ENCODE measurements around the gene NUP42. TPM values are rescaled to one million over a fixed set of nuclear protein-coding genes. Genes with fewer than 3 reads are reported as not detected.

Gene NUP42
- total and polyA plus RNA-seq, 10 of the 15 experiments (the other 5 are each of a cell fraction or from before 2014, with no cell fraction given): 48.6 to 124 (median 74.3) TPM

DNA sequence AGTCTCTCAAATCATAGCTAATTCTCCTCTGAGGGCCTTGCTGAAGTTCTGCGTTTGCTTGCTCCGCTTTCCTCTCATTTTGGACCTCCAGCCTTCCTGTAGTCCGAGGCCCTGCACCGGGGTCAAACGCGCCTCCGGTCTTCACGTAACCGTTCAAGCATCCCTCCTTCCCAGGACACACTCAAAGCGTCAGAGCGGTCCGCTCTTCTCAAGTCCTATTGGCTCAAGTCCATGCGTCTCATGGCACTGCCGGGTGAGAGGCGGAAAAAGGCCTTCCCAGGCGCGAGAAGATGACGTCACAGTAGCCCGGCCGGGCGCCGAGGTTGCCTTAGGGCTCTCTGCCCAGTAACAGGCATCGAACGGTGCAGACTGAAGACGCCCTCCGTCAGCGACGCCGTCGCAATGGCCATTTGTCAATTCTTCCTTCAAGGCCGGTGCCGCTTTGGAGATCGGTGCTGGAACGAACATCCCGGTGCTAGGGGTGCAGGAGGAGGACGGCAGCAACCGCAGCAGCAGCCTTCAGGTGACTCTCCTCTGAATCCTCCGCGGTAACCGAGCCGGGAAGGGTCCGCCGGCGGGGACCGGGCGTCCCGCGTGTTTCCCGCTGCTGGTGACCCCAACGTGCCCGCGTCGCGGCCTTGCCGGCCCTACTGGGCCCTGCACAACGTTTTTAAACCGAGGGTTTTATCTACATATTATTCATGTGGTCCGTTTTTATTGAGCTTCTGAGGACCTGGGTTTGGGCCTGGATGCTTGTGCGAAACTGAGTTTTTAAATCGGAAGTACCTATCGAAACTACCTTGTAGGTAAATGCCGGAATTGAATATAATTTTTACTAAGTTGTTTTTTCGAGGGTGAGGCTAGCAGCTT is at the start of gene NUP42 (continued):
- TF ChIP-seq, protein P1, sequence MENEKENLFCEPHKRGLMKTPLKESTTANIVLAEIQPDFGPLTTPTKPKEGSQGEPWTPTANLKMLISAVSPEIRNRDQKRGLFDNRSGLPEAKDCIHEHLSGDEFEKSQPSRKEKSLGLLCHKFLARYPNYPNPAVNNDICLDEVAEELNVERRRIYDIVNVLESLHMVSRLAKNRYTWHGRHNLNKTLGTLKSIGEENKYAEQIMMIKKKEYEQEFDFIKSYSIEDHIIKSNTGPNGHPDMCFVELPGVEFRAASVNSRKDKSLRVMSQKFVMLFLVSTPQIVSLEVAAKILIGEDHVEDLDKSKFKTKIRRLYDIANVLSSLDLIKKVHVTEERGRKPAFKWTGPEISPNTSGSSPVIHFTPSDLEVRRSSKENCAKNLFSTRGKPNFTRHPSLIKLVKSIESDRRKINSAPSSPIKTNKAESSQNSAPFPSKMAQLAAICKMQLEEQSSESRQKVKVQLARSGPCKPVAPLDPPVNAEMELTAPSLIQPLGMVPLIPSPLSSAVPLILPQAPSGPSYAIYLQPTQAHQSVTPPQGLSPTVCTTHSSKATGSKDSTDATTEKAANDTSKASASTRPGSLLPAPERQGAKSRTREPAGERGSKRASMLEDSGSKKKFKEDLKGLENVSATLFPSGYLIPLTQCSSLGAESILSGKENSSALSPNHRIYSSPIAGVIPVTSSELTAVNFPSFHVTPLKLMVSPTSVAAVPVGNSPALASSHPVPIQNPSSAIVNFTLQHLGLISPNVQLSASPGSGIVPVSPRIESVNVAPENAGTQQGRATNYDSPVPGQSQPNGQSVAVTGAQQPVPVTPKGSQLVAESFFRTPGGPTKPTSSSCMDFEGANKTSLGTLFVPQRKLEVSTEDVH (IDR thresholded peaks at IDR 0.05; ENCODE audit: low read depth, partially characterized antibody): peak; percentile 84
- no peak for TF ChIP-seq WRNIP1 (IDR thresholded peaks at IDR 0.05; ENCODE audit: borderline replicate concordance, low read depth, low read length)
- peak; percentile 58; the same call in 1 of the 3 replicates for TF ChIP-seq POU2F2 (IDR thresholded peaks at IDR 0.05; ENCODE audit: borderline replicate concordance, low read depth, low read length)
- TF ChIP-seq, protein P2, sequence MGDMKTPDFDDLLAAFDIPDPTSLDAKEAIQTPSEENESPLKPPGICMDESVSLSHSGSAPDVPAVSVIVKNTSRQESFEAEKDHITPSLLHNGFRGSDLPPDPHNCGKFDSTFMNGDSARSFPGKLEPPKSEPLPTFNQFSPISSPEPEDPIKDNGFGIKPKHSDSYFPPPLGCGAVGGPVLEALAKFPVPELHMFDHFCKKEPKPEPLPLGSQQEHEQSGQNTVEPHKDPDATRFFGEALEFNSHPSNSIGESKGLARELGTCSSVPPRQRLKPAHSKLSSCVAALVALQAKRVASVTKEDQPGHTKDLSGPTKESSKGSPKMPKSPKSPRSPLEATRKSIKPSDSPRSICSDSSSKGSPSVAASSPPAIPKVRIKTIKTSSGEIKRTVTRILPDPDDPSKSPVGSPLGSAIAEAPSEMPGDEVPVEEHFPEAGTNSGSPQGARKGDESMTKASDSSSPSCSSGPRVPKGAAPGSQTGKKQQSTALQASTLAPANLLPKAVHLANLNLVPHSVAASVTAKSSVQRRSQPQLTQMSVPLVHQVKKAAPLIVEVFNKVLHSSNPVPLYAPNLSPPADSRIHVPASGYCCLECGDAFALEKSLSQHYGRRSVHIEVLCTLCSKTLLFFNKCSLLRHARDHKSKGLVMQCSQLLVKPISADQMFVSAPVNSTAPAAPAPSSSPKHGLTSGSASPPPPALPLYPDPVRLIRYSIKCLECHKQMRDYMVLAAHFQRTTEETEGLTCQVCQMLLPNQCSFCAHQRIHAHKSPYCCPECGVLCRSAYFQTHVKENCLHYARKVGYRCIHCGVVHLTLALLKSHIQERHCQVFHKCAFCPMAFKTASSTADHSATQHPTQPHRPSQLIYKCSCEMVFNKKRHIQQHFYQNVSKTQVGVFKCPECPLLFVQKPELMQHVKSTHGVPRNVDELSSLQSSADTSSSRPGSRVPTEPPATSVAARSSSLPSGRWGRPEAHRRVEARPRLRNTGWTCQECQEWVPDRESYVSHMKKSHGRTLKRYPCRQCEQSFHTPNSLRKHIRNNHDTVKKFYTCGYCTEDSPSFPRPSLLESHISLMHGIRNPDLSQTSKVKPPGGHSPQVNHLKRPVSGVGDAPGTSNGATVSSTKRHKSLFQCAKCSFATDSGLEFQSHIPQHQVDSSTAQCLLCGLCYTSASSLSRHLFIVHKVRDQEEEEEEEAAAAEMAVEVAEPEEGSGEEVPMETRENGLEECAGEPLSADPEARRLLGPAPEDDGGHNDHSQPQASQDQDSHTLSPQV (IDR thresholded peaks at IDR 0.05): no peak
- TF ChIP-seq, protein P3, sequence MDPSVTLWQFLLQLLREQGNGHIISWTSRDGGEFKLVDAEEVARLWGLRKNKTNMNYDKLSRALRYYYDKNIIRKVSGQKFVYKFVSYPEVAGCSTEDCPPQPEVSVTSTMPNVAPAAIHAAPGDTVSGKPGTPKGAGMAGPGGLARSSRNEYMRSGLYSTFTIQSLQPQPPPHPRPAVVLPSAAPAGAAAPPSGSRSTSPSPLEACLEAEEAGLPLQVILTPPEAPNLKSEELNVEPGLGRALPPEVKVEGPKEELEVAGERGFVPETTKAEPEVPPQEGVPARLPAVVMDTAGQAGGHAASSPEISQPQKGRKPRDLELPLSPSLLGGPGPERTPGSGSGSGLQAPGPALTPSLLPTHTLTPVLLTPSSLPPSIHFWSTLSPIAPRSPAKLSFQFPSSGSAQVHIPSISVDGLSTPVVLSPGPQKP (IDR thresholded peaks at IDR 0.05; ENCODE audit: low read depth, low read length): peak; percentile 50; the same call in 1 of the 2 replicates
- no peak for TF ChIP-seq MYB (IDR thresholded peaks at IDR 0.05; ENCODE audit: borderline replicate concordance, low read depth, low read length)
- no peak for TF ChIP-seq FOXM1 (IDR thresholded peaks at IDR 0.05; ENCODE audit: low read depth, low read length)
- peak; percentile 57 for TF ChIP-seq MTA2 (IDR thresholded peaks at IDR 0.05; ENCODE audit: low read depth)
- peak; percentile 10; the same call in 1 of the 2 replicates for TF ChIP-seq IRF4 (IDR thresholded peaks at IDR 0.05; ENCODE audit: low read depth, low read length)
- TF ChIP-seq JUND (IDR thresholded peaks at IDR 0.05; ENCODE audit: low read depth, low read length): peak; percentile 73; the same call in 1 of the 2 replicates
- TF ChIP-seq, protein P4, sequence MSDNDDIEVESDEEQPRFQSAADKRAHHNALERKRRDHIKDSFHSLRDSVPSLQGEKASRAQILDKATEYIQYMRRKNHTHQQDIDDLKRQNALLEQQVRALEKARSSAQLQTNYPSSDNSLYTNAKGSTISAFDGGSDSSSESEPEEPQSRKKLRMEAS (IDR thresholded peaks at IDR 0.05; ENCODE audit: low read depth, low read length): peak; percentile 93
- no peak for TF ChIP-seq PAX8 (IDR thresholded peaks at IDR 0.05)
- TF ChIP-seq CREB1 (IDR thresholded peaks at IDR 0.05; ENCODE audit: low read depth): peak; percentile 99
- no peak for TF ChIP-seq ZZZ3 (IDR thresholded peaks at IDR 0.05; ENCODE audit: control insufficient read depth, insufficient read length, low read depth)
- no peak for TF ChIP-seq SPI1 (IDR thresholded peaks at IDR 0.05; ENCODE audit: borderline replicate concordance, insufficient read depth, low read depth, low read length)
- peak; percentile 94 for TF ChIP-seq RFX5 (IDR thresholded peaks at IDR 0.05; ENCODE audit: low read depth, low read length)
- no peak for TF ChIP-seq RBBP5 (conservative IDR thresholded peaks at IDR 0.05)
- 0 out of 2 replicates have a peak, but pooled peaks have one; percentile 35 for TF ChIP-seq TBL1XR1 (IDR thresholded peaks at IDR 0.05; ENCODE audit: low read depth, low read length)
- TF ChIP-seq, protein P5, sequence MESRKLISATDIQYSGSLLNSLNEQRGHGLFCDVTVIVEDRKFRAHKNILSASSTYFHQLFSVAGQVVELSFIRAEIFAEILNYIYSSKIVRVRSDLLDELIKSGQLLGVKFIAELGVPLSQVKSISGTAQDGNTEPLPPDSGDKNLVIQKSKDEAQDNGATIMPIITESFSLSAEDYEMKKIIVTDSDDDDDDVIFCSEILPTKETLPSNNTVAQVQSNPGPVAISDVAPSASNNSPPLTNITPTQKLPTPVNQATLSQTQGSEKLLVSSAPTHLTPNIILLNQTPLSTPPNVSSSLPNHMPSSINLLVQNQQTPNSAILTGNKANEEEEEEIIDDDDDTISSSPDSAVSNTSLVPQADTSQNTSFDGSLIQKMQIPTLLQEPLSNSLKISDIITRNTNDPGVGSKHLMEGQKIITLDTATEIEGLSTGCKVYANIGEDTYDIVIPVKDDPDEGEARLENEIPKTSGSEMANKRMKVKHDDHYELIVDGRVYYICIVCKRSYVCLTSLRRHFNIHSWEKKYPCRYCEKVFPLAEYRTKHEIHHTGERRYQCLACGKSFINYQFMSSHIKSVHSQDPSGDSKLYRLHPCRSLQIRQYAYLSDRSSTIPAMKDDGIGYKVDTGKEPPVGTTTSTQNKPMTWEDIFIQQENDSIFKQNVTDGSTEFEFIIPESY (IDR thresholded peaks at IDR 0.05): no peak
